SK-N-SH treated with all-trans-retinoic acid at 6 μM for 48 hours (cell line): ENCODE results near the gene ANKRD40CL.

Source experiments
- BACH2 ChIP-seq: fragments of 250-450 bp; sonication (Bioruptor Pico); IDR thresholded peaks from 2 replicates; pipeline ENCODE4 v1.9.0; 2021; ENCODE audit warnings: mild to moderate bottlenecking, borderline replicate concordance
- PPARA ChIP-seq: fragments of 250-450 bp; sonication (Bioruptor Pico); IDR thresholded peaks from 2 replicates; pipeline ENCODE4 v1.5.0; 2020; ENCODE audit warnings: mild to moderate bottlenecking, borderline replicate concordance
- TF ChIP-seq, protein P1 (sequence below): fragments of 250-450 bp; sonication (Bioruptor Pico); IDR thresholded peaks from 2 replicates; pipeline ENCODE4 v1.8.0; 2021; ENCODE audit warnings: low read depth, mild to moderate bottlenecking, moderate library complexity, borderline replicate concordance
- TF ChIP-seq, protein P2 (sequence below): fragments of 250-450 bp; sonication (Bioruptor Pico); IDR thresholded peaks from 2 replicates; pipeline ENCODE4 v1.8.0; 2020; ENCODE audit warnings: mild to moderate bottlenecking, moderate library complexity, borderline replicate concordance
- TF ChIP-seq, protein P3 (sequence below): fragments of 250-450 bp; sonication (Bioruptor Pico); IDR thresholded peaks from 2 replicates; pipeline ENCODE4 v1.5.1; 2020; ENCODE audit warnings: low read depth, mild to moderate bottlenecking, moderate library complexity

DNA sequence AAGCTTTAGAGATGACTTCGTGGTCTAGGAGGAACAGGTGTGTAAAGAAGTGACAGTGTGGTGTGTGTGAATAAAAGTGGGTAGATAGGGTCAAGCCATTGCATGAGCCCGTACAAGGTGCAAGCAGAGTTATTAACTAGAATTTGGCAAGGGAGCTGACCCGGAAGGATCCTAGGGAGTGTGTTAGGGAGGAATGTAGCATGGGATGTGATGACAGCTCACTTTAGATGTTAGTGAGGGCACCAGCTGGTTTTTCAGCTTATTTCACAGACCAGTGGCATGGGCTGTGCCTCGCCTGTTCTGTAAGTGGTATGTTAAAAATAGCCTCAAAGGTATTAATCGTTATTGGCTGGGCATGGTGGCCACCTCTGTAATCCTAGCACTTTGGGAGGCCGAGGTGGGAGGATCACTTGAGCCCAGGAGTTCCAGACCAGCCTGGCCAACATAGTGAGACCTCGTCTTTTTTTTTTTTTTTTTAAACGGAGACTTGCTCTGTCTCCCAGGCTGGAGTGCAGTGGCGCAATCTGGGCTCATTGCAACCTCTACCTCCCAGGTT, 8.3 kb downstream of the ANKRD40CL start:
- TF ChIP-seq, protein P1, sequence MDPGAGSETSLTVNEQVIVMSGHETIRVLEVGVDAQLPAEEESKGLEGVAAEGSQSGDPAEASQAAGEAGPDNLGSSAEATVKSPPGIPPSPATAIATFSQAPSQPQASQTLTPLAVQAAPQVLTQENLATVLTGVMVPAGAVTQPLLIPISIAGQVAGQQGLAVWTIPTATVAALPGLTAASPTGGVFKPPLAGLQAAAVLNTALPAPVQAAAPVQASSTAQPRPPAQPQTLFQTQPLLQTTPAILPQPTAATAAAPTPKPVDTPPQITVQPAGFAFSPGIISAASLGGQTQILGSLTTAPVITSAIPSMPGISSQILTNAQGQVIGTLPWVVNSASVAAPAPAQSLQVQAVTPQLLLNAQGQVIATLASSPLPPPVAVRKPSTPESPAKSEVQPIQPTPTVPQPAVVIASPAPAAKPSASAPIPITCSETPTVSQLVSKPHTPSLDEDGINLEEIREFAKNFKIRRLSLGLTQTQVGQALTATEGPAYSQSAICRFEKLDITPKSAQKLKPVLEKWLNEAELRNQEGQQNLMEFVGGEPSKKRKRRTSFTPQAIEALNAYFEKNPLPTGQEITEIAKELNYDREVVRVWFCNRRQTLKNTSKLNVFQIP, result no peak
- TF ChIP-seq, protein P2, sequence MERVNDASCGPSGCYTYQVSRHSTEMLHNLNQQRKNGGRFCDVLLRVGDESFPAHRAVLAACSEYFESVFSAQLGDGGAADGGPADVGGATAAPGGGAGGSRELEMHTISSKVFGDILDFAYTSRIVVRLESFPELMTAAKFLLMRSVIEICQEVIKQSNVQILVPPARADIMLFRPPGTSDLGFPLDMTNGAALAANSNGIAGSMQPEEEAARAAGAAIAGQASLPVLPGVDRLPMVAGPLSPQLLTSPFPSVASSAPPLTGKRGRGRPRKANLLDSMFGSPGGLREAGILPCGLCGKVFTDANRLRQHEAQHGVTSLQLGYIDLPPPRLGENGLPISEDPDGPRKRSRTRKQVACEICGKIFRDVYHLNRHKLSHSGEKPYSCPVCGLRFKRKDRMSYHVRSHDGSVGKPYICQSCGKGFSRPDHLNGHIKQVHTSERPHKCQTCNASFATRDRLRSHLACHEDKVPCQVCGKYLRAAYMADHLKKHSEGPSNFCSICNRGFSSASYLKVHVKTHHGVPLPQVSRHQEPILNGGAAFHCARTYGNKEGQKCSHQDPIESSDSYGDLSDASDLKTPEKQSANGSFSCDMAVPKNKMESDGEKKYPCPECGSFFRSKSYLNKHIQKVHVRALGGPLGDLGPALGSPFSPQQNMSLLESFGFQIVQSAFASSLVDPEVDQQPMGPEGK (CRISPR knock-in tag), result no peak
- TF ChIP-seq PPARA (CRISPR knock-in tag) (no peak), BACH2 (CRISPR knock-in tag) (no peak)
- TF ChIP-seq, protein P3, sequence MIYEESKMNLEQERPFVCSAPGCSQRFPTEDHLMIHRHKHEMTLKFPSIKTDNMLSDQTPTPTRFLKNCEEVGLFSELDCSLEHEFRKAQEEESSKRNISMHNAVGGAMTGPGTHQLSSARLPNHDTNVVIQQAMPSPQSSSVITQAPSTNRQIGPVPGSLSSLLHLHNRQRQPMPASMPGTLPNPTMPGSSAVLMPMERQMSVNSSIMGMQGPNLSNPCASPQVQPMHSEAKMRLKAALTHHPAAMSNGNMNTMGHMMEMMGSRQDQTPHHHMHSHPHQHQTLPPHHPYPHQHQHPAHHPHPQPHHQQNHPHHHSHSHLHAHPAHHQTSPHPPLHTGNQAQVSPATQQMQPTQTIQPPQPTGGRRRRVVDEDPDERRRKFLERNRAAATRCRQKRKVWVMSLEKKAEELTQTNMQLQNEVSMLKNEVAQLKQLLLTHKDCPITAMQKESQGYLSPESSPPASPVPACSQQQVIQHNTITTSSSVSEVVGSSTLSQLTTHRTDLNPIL (CRISPR knock-in tag), result no peak
